ENCODE data around the gene LEPR. TPM values are rescaled to one million over a fixed set of nuclear protein-coding genes. Genes with fewer than 3 reads are reported as not detected.
"Not testable (repeated sequence)": the region's sequence is repeated elsewhere in the genome, so short reads cannot be mapped to it uniquely, and the experiment has no call there.

The LEPR gene, protein sequence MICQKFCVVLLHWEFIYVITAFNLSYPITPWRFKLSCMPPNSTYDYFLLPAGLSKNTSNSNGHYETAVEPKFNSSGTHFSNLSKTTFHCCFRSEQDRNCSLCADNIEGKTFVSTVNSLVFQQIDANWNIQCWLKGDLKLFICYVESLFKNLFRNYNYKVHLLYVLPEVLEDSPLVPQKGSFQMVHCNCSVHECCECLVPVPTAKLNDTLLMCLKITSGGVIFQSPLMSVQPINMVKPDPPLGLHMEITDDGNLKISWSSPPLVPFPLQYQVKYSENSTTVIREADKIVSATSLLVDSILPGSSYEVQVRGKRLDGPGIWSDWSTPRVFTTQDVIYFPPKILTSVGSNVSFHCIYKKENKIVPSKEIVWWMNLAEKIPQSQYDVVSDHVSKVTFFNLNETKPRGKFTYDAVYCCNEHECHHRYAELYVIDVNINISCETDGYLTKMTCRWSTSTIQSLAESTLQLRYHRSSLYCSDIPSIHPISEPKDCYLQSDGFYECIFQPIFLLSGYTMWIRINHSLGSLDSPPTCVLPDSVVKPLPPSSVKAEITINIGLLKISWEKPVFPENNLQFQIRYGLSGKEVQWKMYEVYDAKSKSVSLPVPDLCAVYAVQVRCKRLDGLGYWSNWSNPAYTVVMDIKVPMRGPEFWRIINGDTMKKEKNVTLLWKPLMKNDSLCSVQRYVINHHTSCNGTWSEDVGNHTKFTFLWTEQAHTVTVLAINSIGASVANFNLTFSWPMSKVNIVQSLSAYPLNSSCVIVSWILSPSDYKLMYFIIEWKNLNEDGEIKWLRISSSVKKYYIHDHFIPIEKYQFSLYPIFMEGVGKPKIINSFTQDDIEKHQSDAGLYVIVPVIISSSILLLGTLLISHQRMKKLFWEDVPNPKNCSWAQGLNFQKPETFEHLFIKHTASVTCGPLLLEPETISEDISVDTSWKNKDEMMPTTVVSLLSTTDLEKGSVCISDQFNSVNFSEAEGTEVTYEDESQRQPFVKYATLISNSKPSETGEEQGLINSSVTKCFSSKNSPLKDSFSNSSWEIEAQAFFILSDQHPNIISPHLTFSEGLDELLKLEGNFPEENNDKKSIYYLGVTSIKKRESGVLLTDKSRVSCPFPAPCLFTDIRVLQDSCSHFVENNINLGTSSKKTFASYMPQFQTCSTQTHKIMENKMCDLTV
- polyA plus RNA-seq (2013, experiment 1 of 2), result 28.8 TPM
- 31.3 TPM for polyA plus RNA-seq (2013, experiment 2 of 2)

DNA sequence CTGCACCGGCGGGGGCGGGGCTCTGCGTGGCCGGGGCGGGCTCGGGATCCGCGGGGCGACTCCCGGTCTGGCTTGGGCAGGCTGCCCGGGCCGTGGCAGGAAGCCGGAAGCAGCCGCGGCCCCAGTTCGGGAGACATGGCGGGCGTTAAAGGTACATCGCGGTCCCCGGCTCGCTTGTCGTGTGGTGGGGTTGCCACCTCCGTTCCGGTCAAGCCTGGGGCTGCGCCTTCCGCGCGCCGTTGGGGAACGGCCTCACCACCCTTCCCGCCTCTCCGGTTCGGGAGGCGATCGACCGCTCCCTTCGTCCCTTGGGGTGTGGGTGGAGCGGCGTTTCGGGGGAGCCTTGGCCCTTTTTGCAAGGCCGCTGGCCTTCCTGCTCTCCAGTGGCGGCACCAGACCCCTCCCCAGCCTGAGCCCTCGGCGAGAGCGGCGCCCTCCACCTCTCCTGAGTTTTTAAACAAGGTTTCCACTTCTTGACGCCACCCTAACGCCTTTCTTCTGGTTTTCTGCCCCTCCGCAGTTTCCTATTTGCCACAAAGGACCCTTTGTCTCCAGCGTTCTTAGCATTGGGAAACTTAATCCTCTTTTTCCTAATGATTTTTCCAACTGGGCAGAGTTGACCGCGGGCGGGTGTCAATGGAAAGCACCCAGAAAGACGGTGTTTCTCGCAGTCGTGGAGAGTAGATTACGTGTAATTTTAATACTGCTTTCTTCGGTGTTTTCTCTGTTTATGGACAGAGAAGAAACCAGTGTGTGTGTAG is at the start of gene LEPR, which contains the start of gene LEPROT:
LEPR (plus strand) TSS at position 79 of the 761 bp plus-strand sequence. CDS start 144,898 bp downstream, outside the sequence.
LEPROT (plus strand) TSS at position 79 of the 761 bp plus-strand sequence; CDS start at position 136, 57 bp downstream.
- Histone ChIP-seq H3K9me3 (ENCODE audit: control insufficient read depth, low read length) (no peaks in the 10 kb centered on the region), H3K4me1 (ENCODE audit: control insufficient read depth, insufficient read depth, low read length, poor library complexity, severe bottlenecking) (peaks cover 30% of the 10 kb centered on the region), H3K36me3 (ENCODE audit: control insufficient read depth, insufficient read depth, low read length) (peaks cover 19% of the 10 kb centered on the region), H3K27ac (ENCODE audit: low read depth, low read length, severe bottlenecking) (peak within 1 kb of the TSS; percentile 98), H3K4me3 (ENCODE audit: extremely low read depth, insufficient read depth, low read length, poor library complexity, severe bottlenecking) (peak within 1 kb of the TSS; percentile 72)
- 0 to 1% methylated on average over 49 to 57 of the region's 60 CpGs for WGBS, 2 experiments (ENCODE audit: insufficient coverage in 2 of 2)

DNA sequence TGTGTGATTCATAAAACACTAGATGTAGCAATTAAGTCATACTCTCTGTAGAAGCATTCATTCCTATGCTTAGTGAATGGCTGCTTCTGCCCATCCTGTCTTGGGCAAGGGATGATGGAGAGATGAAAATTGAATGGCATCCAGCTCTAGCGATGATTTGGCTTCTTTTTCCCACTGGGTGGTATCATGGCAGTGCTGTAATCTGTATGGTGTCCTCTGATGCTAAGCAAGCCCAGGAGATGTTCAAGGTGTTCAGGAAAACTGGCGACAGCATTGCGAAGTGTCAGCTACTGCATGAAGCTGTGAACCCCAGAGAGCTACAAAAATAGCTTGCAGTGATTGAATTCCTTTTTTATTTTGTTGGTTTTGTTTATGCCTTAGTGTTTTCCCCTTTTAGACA is 48.9 kb upstream of the LEPR start:
- H3K4me1 ChIP-seq (ENCODE audit: control insufficient read depth, insufficient read depth, low read length, poor library complexity, severe bottlenecking), result no peaks in the 10 kb centered on the region
- no peaks in the 10 kb centered on the region for H3K9me3 ChIP-seq (ENCODE audit: control insufficient read depth, low read length)
- 92 to 100% methylated on average over 3 of the region's 3 CpGs for WGBS, 2 experiments (ENCODE audit: insufficient coverage in 2 of 2)
- no peak overlapping the region for H3K4me3 ChIP-seq (ENCODE audit: extremely low read depth, insufficient read depth, low read length, poor library complexity, severe bottlenecking)
- no peak overlapping the region for H3K27ac ChIP-seq (ENCODE audit: low read depth, low read length, severe bottlenecking)
- no peaks in the 10 kb centered on the region for H3K36me3 ChIP-seq (ENCODE audit: control insufficient read depth, insufficient read depth, low read length)

DNA sequence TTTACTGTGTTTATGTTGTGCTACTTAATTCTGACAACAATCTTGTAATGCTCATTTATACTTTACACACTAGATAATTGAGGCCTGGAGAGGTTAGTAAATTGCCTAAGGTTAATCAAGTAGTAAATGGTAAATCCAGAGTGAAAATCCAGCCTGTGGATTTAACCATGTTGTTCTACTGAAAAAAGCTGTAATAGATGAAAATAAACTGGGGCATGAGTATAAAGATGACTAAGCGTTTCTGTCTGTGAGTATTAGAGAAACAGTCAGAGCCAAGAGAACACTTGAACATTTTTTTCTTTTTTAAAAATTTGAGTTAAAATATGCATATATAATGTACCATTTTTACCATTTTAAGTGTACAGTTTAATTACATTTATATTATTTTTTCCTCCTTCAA is 47.9 kb upstream of the LEPR start:
- WGBS, 2 experiments (ENCODE audit: insufficient coverage in 2 of 2), result 100% methylated on average over 1 of the region's 1 CpG; no CpG with 5 or more reads in 1 of the 2 experiments
- no peak overlapping the region for H3K4me3 ChIP-seq (ENCODE audit: extremely low read depth, insufficient read depth, low read length, poor library complexity, severe bottlenecking)
- no peak overlapping the region for H3K27ac ChIP-seq (ENCODE audit: low read depth, low read length, severe bottlenecking)
- no peaks in the 10 kb centered on the region for H3K36me3 ChIP-seq (ENCODE audit: control insufficient read depth, insufficient read depth, low read length)
- H3K9me3 ChIP-seq (ENCODE audit: control insufficient read depth, low read length), result no peaks in the 10 kb centered on the region
- peaks cover under 1% of the 10 kb centered on the region for H3K4me1 ChIP-seq (ENCODE audit: control insufficient read depth, insufficient read depth, low read length, poor library complexity, severe bottlenecking)

DNA sequence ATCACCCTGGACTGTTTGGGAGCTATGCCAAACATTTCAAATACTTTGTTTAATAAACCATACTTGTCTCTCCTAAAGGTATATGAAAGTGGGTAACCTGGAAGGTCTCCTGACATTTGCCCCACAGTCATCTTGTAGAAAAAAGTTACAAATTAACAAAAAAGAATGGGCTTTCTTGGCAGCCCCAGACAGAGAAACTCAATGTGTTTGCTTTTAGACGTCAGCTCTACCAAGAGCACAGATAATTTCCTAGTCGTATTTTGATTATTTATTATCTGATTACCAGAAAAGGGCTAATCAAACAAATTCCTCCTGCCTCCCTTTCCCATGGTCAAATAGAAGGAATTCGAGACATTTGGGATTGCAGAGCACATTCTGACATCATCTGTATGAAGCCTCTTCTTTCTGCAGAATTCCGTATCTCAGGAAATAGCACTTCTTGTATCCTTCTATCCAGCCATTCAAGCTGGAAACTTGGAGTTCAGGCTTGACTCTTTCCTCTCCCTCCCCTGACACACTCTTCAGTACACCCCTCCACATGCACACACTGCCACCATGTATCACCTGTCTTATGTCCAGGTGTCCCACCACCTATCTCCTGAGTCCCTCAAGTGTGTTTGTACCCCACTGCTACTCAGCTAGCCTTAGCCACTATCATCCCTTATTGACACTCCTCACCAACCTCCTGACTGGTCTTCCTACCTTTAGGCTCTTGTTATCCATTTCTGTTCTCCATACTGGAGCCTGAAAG is 42.8 kb upstream of the LEPR start:
- Histone ChIP-seq H3K9me3 (ENCODE audit: control insufficient read depth, low read length) (no peaks in the 10 kb centered on the region), H3K27ac (ENCODE audit: low read depth, low read length, severe bottlenecking) (no peak overlapping the region), H3K4me1 (ENCODE audit: control insufficient read depth, insufficient read depth, low read length, poor library complexity, severe bottlenecking) (peaks cover 4% of the 10 kb centered on the region), H3K4me3 (ENCODE audit: extremely low read depth, insufficient read depth, low read length, poor library complexity, severe bottlenecking) (no peak overlapping the region), H3K36me3 (ENCODE audit: control insufficient read depth, insufficient read depth, low read length) (no peaks in the 10 kb centered on the region)
- 83 to 98% methylated on average over 2 to 3 of the region's 4 CpGs for WGBS, 2 experiments (ENCODE audit: insufficient coverage in 2 of 2)

DNA sequence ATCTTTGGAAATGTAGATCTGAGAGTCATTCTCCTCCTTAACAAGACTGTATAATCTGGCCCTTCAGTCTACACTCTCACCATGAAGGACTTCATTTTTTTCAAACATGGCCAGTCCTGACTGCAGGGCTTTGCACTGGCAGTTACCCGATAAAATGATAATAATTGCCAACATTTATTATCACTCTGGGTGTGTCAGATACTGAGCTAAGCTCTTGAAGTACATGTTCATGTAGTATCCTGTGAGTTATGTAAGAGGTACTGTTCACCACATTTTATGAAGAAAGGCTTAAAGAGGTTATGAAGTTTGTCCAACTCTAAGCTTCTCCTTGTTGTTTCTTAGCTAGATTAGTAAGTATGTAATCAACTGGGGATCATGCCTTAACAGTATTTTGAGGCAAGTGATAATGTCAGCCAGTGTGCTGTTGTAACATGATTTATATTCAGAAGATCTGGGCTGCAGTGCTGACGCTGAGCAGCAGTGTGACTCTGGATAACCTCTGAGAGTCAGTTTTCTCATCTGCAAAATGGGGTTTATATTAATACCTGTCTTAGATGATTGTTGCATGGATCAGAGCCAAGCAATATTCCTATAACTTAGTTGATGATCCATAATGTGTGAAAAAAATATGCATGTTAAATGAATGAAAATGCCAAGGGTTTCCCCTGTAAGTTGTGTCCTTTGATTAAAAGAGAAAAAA is 42.1 kb upstream of the LEPR start:
- H3K36me3 ChIP-seq (ENCODE audit: control insufficient read depth, insufficient read depth, low read length), result no peaks in the 10 kb centered on the region
- H3K27ac ChIP-seq (ENCODE audit: low read depth, low read length, severe bottlenecking), result no peak overlapping the region
- H3K9me3 ChIP-seq (ENCODE audit: control insufficient read depth, low read length), result no peaks in the 10 kb centered on the region
- no peak overlapping the region for H3K4me3 ChIP-seq (ENCODE audit: extremely low read depth, insufficient read depth, low read length, poor library complexity, severe bottlenecking)
- H3K4me1 ChIP-seq (ENCODE audit: control insufficient read depth, insufficient read depth, low read length, poor library complexity, severe bottlenecking), result peaks cover 4% of the 10 kb centered on the region
- WGBS, 2 experiments (ENCODE audit: insufficient coverage in 2 of 2), result 90 to 100% methylated on average over 1 of the region's 2 CpGs

DNA sequence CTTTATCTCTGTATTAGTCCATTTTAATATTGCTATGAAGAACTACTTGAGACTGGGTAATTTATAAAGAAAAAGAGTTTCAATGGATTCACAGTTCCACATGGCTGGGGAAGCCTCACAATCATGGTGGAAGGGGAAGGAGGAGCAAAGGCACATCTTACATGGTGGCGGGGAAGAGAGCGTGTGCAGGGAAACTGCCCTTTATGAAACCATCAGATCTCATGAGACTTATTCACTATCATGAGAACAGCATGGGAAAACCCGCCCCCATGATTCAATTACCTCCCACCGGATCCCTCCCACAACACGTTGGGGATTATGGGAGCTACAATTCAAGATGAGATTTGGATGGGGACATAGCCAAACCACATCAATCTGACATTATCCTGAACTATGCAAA is 36.0 kb upstream of the LEPR start:
- H3K4me3 ChIP-seq (ENCODE audit: extremely low read depth, insufficient read depth, low read length, poor library complexity, severe bottlenecking); H3K27ac ChIP-seq (ENCODE audit: low read depth, low read length, severe bottlenecking); H3K9me3 ChIP-seq (ENCODE audit: control insufficient read depth, low read length); H3K36me3 ChIP-seq (ENCODE audit: control insufficient read depth, insufficient read depth, low read length); H3K4me1 ChIP-seq (ENCODE audit: control insufficient read depth, insufficient read depth, low read length, poor library complexity, severe bottlenecking): not testable (repeated sequence)
- WGBS, 2 experiments (ENCODE audit: insufficient coverage in 2 of 2), result no CpG with 5 or more reads among the region's 5 CpGs

DNA sequence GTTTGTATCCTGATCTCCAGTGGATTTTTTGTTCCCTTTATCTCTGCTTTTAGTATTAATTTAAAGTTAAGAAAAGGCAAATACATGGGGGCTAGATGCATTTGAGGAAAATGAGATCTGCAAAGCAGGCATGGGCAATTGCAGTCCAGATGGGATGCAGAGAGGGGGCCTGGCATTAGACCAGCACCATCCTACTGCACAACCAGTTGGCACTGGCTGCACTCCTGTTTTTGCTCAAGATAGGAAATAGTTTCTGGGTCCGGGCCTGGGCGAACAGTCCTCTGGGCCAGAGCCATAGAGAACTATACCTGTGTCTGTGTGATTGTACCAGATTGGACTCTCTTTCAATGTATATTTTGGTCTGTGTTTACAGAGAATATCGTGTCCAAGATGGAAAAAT is 34.0 kb upstream of the LEPR start:
- 87 to 90% methylated on average over 2 to 3 of the region's 3 CpGs for WGBS, 2 experiments (ENCODE audit: insufficient coverage in 2 of 2)
- Histone ChIP-seq H3K36me3 (ENCODE audit: control insufficient read depth, insufficient read depth, low read length) (peaks cover 8% of the 10 kb centered on the region), H3K27ac (ENCODE audit: low read depth, low read length, severe bottlenecking) (no peak overlapping the region), H3K4me1 (ENCODE audit: control insufficient read depth, insufficient read depth, low read length, poor library complexity, severe bottlenecking) (no peaks in the 10 kb centered on the region), H3K4me3 (ENCODE audit: extremely low read depth, insufficient read depth, low read length, poor library complexity, severe bottlenecking) (no peak overlapping the region), H3K9me3 (ENCODE audit: control insufficient read depth, low read length) (no peaks in the 10 kb centered on the region)

DNA sequence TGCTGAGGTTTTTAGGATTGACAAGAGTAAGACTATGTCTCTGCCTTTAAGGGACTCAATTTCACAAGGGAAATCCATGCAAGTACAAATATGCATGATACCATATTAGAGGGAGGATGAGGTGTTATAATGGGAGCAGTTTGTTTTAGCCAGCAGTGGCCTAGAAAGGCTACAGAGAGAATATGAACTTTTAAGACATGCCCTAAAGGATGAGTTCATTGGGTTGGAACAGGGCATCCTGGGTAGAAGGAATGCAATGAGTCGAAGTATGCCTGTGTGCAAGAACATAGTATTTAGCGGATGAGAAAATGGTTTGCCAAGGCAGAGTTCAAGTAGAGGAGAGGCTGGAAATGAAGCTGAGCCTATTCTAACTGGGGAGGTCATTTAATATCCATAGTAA is 32.6 kb upstream of the LEPR start:
- Histone ChIP-seq H3K4me1 (ENCODE audit: control insufficient read depth, insufficient read depth, low read length, poor library complexity, severe bottlenecking) (no peaks in the 10 kb centered on the region), H3K27ac (ENCODE audit: low read depth, low read length, severe bottlenecking) (no peak overlapping the region), H3K36me3 (ENCODE audit: control insufficient read depth, insufficient read depth, low read length) (peaks cover 8% of the 10 kb centered on the region), H3K4me3 (ENCODE audit: extremely low read depth, insufficient read depth, low read length, poor library complexity, severe bottlenecking) (no peak overlapping the region), H3K9me3 (ENCODE audit: control insufficient read depth, low read length) (no peaks in the 10 kb centered on the region)
- 100% methylated on average over 1 to 2 of the region's 2 CpGs for WGBS, 2 experiments (ENCODE audit: insufficient coverage in 2 of 2)

All from mesodermal cell (in vitro differentiated cells).